GM12891 (cell line): ENCODE data around the gene ACSL1.
"Not testable (repeated sequence)": the region's sequence is repeated elsewhere in the genome, so short reads cannot be mapped to it uniquely, and the experiment has no call there.

Experiments used
- DNase-seq: peaks from one replicate; pipeline ENCODE4 v3.0.0; 2011; ENCODE audit warnings: low spot score; ENCODE audit not compliant: insufficient read length
- FAIRE-seq: peaks from 2 replicates; lab custom pipeline; 2011; peaks lifted over from hg19 to GRCh38; lab: Jason Lieb, UNC
- PAX5 ChIP-seq: IDR thresholded peaks from 2 replicates; pipeline ENCODE4 v1.6.1; 2011; ENCODE audit warnings: low read length, moderate library complexity, mild to moderate bottlenecking; ENCODE audit not compliant: insufficient read depth, severe bottlenecking
- POLR2A ChIP-seq: IDR thresholded peaks from 2 replicates; pipeline ENCODE4 v1.6.1; 2011; ENCODE audit warnings: low read depth, low read length, control low read depth
- POLR2AphosphoS5 ChIP-seq: IDR thresholded peaks from 2 replicates; pipeline ENCODE4 v1.6.1; 2011; ENCODE audit warnings: low read depth, low read length, control low read depth
- POU2F2 ChIP-seq: IDR thresholded peaks from 2 replicates; pipeline ENCODE4 v1.6.1; 2011; ENCODE audit warnings: low read depth, mild to moderate bottlenecking, control low read depth, low read length, moderate library complexity
- SPI1 ChIP-seq: IDR thresholded peaks from 2 replicates; pipeline ENCODE4 v1.6.1; 2011; ENCODE audit warnings: low read depth, low read length, control low read depth
- TAF1 ChIP-seq: IDR thresholded peaks from 2 replicates; pipeline ENCODE4 v1.6.1; 2011; ENCODE audit warnings: low read depth, low read length, control low read depth

The ACSL1 gene

GRCh38 chr4:184843984-184844554 lies 18.3 kb upstream of the ACSL1 start:
- DNase-seq (no peak), FAIRE-seq (no peak)
- TF ChIP-seq PAX5 = no peak
- no peak for TF ChIP-seq TAF1
- no peak for TF ChIP-seq SPI1
- no peak for TF ChIP-seq POLR2A
- no peak for TF ChIP-seq POLR2AphosphoS5
- no peak for TF ChIP-seq POU2F2

- not testable (repeated sequence) for FAIRE-seq
Measured at GRCh38 chr4:184839075-184839399, 13.3 kb upstream of the ACSL1 start.

GRCh38 chr4:184838249-184839074 lies 12.7 kb upstream of the ACSL1 start:
- no peak for DNase-seq
- TF ChIP-seq PAX5 (no peak), POU2F2 (no peak), SPI1 (no peak), POLR2A (no peak), POLR2AphosphoS5 (no peak), TAF1 (no peak)
- FAIRE-seq = no peak

More at GRCh38 chr4:184839075-184839399, 13.3 kb upstream of the ACSL1 start:
- not testable (repeated sequence) for DNase-seq

- DNase-seq = no peak
- no peak for FAIRE-seq
- TF ChIP-seq POLR2AphosphoS5 = no peak
Measured at GRCh38 chr4:184836613-184837012, 10.8 kb upstream of the ACSL1 start.

GRCh38 chr4:184833046-184833838 lies 7.5 kb upstream of the ACSL1 start:
- DNase-seq (no peak), FAIRE-seq (no peak)
- TF ChIP-seq TAF1 = no peak
- no peak for TF ChIP-seq POLR2A
- TF ChIP-seq POU2F2 = no peak
- TF ChIP-seq POLR2AphosphoS5 = no peak
- TF ChIP-seq PAX5 = no peak
- no peak for TF ChIP-seq SPI1

GRCh38 chr4:184831153-184831552 lies 5.4 kb upstream of the ACSL1 start:
- peak; percentile 51 for FAIRE-seq
- no peak for DNase-seq
- TF ChIP-seq POLR2AphosphoS5 = no peak
- no peak for TF ChIP-seq PAX5
- no peak for TF ChIP-seq POLR2A
- TF ChIP-seq TAF1 = no peak
- no peak for TF ChIP-seq SPI1
- TF ChIP-seq POU2F2 = no peak

GRCh38 chr4:184826691-184827270 lies 1.0 kb upstream of the ACSL1 start:
- DNase-seq = no peak

GRCh38 chr4:184825141-184825895 lies 450 bp downstream of the ACSL1 start:
- peak; percentile 84 for FAIRE-seq
- no peak for TF ChIP-seq SPI1
- no peak for TF ChIP-seq TAF1
- TF ChIP-seq POLR2A = no peak; the same call in 1 of the 2 replicates
- TF ChIP-seq POU2F2 = no peak
- no peak for TF ChIP-seq POLR2AphosphoS5
- no peak for TF ChIP-seq PAX5
- DNase-seq = no peak

More at GRCh38 chr4:184826691-184827270, 1.0 kb upstream of the ACSL1 start:
- peak; percentile 90 for FAIRE-seq
- TF ChIP-seq POLR2A (no peak), POLR2AphosphoS5 (no peak), SPI1 (no peak), TAF1 (no peak), PAX5 (no peak), POU2F2 (no peak)

- TF ChIP-seq POLR2AphosphoS5 (no peak), POU2F2 (no peak), TAF1 (no peak), POLR2A (no peak), PAX5 (no peak), SPI1 (no peak)
- DNase-seq (no peak), FAIRE-seq (no peak)
Measured at GRCh38 chr4:184824776-184825084, 1.0 kb downstream of the ACSL1 start.
